GM12878 (cell line): ENCODE measurements around the gene LST1. TPM values are rescaled to one million over a fixed set of nuclear protein-coding genes. Genes with fewer than 3 reads are reported as not detected.

Experiments
- ATAC-seq: fragments of 200-7000 bp; cut with Tn5 transposase; 3 replicates; pipeline ENCODE4 v1.9.1; 2020; ENCODE audit warnings: mild to moderate bottlenecking, moderate library complexity
- BruUV-seq: library from RNA; stranded (reverse); fragments of 400-500 nt; replicated peaks from 2 replicates; lab custom pipeline; 2021; lab: Mats Ljungman, UMichigan
- CTCF ChIA-PET: fragments of 300-600 bp; sonication (Branson Sonifier 250); formaldehyde crosslinking; extraction: SDS; loops from one replicate; lab custom pipeline; 2021; ENCODE audit warnings: inconsistent platforms; lab: Yijun Ruan, JAX
- POLR2A ChIA-PET: fragments of 350-600 bp; formaldehyde crosslinking; extraction: SDS; loops from one replicate; lab custom pipeline; 2021; ENCODE audit warnings: inconsistent platforms; lab: Charles Lee
- RAD21 ChIA-PET: fragments of 300-600 bp; sonication (Branson Sonifier 250); formaldehyde crosslinking; loops from one replicate; lab custom pipeline; 2023; ENCODE audit warnings: antibody characterized with exemption; ENCODE audit not compliant: unreplicated experiment; lab: Charles Lee
- SMC1A ChIA-PET: fragments of 300-600 bp; sonication (Branson Sonifier 250); formaldehyde crosslinking; loops from one replicate; lab custom pipeline; 2023; ENCODE audit not compliant: unreplicated experiment, uncharacterized antibody; lab: Charles Lee
- DNase-seq: peaks from one replicate; pipeline ENCODE4 v3.0.0-alpha.2; 2011; ENCODE audit warnings: low read depth, low spot score
- FAIRE-seq: peaks from 3 replicates; lab custom pipeline; 2011; peaks lifted over from hg19 to GRCh38; lab: Jason Lieb, UNC
- H2AFZ ChIP-seq: 2 replicates; pipeline ENCODE4 v1.6.0; 2011; ENCODE audit warnings: low read depth, low read length, control low read depth; ENCODE audit not compliant: control insufficient read depth
- H3K27ac ChIP-seq: 2 replicates; pipeline ENCODE4 v1.5.1; 2011; ENCODE audit warnings: control low read depth; ENCODE audit not compliant: control insufficient read depth, insufficient read depth
- H3K27me3 ChIP-seq, 2 experiments: replicated peaks in 1 of 2; 2 replicates each; pipeline versions ENCODE4 v1.6.0 to v1.6.1; 2011; ENCODE audit warnings: low read length in 1 of 2; ENCODE audit not compliant: control insufficient read depth in 2 of 2, insufficient read depth in 2 of 2
- H3K36me3 ChIP-seq, 2 experiments: 2 replicates each; pipeline ENCODE4 v1.5.1; 2011; ENCODE audit warnings: low read length in 1 of 2; ENCODE audit not compliant: control insufficient read depth in 2 of 2, insufficient read depth in 2 of 2
- H3K4me1 ChIP-seq: 2 replicates; pipeline ENCODE4 v1.6.1; 2011; ENCODE audit warnings: mild to moderate bottlenecking, low read length, moderate library complexity, mixed read lengths; ENCODE audit not compliant: control insufficient read depth, insufficient read depth
- H3K4me2 ChIP-seq: 2 replicates; pipeline ENCODE4 v1.6.0; 2011; ENCODE audit warnings: control low read depth; ENCODE audit not compliant: control insufficient read depth, insufficient read depth
- H3K4me3 ChIP-seq: fragments of 200-600 bp; sonication (generic); 2 replicates; pipeline ENCODE4 v1.5.1; 2016
- H3K79me2 ChIP-seq: 2 replicates; pipeline ENCODE4 v1.6.0; 2011; ENCODE audit warnings: low read length; ENCODE audit not compliant: control insufficient read depth, insufficient read depth
- H3K9ac ChIP-seq: 2 replicates; pipeline ENCODE4 v1.8.0; 2011; ENCODE audit warnings: low read length, control low read depth, mixed read lengths; ENCODE audit not compliant: control insufficient read depth, insufficient read depth
- H3K9me3 ChIP-seq: replicated peaks from 3 replicates; pipeline ENCODE4 v1.5.1; 2011; ENCODE audit warnings: mild to moderate bottlenecking, low read length; ENCODE audit not compliant: control insufficient read depth, insufficient read depth
- H4K20me1 ChIP-seq: 2 replicates; pipeline ENCODE4 v1.6.0; 2011; ENCODE audit not compliant: control insufficient read depth, insufficient read depth
- CBX5 ChIP-seq: sonication (generic); IDR thresholded peaks from 2 replicates; pipeline ENCODE4 v1.6.1; 2016; ENCODE audit warnings: low read depth, moderate library complexity, mild to moderate bottlenecking, inconsistent platforms
- CHD2 ChIP-seq: IDR thresholded peaks from 2 replicates; pipeline ENCODE4 v1.6.1; 2011; ENCODE audit warnings: low read depth, low read length, improper control_type of control experiment, borderline replicate concordance
- EGR1 ChIP-seq, 2 experiments: IDR thresholded peaks; 1 replicate in 1 of 2; 2 replicates in 1 of 2; pipeline ENCODE4 v1.6.1; 2011 to 2012; ENCODE audit warnings: low read depth in 2 of 2, low read length in 2 of 2, borderline replicate concordance in 1 of 2, mild to moderate bottlenecking in 1 of 2, moderate library complexity in 1 of 2
- HDGF ChIP-seq: fragments of 450-650 bp; IDR thresholded peaks from 2 replicates; pipeline ENCODE4 v1.6.1; 2016; ENCODE audit warnings: antibody characterized with exemption
- IKZF2 ChIP-seq, 2 experiments: fragments of 450-650 bp; IDR thresholded peaks; 2 replicates each; pipeline ENCODE4 v1.6.1; 2017; ENCODE audit warnings: mild to moderate bottlenecking in 2 of 2, moderate library complexity in 2 of 2
- JUNB ChIP-seq: IDR thresholded peaks from 2 replicates; pipeline ENCODE4 v1.6.1; 2016; ENCODE audit warnings: antibody characterized with exemption, mild to moderate bottlenecking
- NBN ChIP-seq: fragments of 450-650 bp; IDR thresholded peaks from 2 replicates; pipeline ENCODE4 v1.6.1; 2016
- NFYA ChIP-seq: IDR thresholded peaks from 2 replicates; pipeline ENCODE4 v1.6.1; 2011; ENCODE audit warnings: low read depth, mild to moderate bottlenecking, low read length, improper control_type of control experiment, borderline replicate concordance
- PAX5 ChIP-seq: IDR thresholded peaks from 2 replicates; pipeline ENCODE4 v1.6.1; 2011; ENCODE audit warnings: low read depth, low read length, borderline replicate concordance
- PBX3 ChIP-seq: IDR thresholded peaks from 2 replicates; pipeline ENCODE4 v1.6.1; 2011; ENCODE audit warnings: mild to moderate bottlenecking, low read depth, low read length, moderate library complexity; ENCODE audit not compliant: insufficient replicate concordance
- PML ChIP-seq: IDR thresholded peaks from 2 replicates; pipeline ENCODE4 v1.6.1; 2012; ENCODE audit warnings: low read length, inconsistent platforms
- POLR2A ChIP-seq: IDR thresholded peaks from 2 replicates; pipeline ENCODE4 v1.6.1; 2011; ENCODE audit warnings: low read depth, mild to moderate bottlenecking, low read length
- POLR2AphosphoS2 ChIP-seq: IDR thresholded peaks from 2 replicates; pipeline ENCODE4 v1.6.1; 2011; ENCODE audit warnings: low read depth, mild to moderate bottlenecking, low read length, improper control_type of control experiment, moderate library complexity
- RAD21 ChIP-seq: IDR thresholded peaks from 2 replicates; pipeline ENCODE4 v1.6.1; 2011; ENCODE audit warnings: mild to moderate bottlenecking, low read depth, low read length, moderate library complexity; ENCODE audit not compliant: insufficient read depth
- RB1 ChIP-seq: fragments of 450-650 bp; formaldehyde crosslinking; IDR thresholded peaks from 2 replicates; pipeline ENCODE4 v1.6.1; 2017; ENCODE audit warnings: mild to moderate bottlenecking, borderline replicate concordance
- SIN3A ChIP-seq: IDR thresholded peaks from 2 replicates; pipeline ENCODE4 v1.6.1; 2012; ENCODE audit warnings: low read depth, low read length, improper control_type of control experiment
- SMAD5 ChIP-seq: IDR thresholded peaks from 2 replicates; pipeline ENCODE4 v1.6.1; 2016; ENCODE audit warnings: antibody characterized with exemption, low read depth
- SP1 ChIP-seq: IDR thresholded peaks from one replicate; pipeline ENCODE4 v1.6.1; 2011; ENCODE audit warnings: low read depth, low read length
- YBX1 ChIP-seq: fragments of 450-650 bp; IDR thresholded peaks from 2 replicates; pipeline ENCODE4 v1.6.1; 2016; ENCODE audit warnings: antibody characterized with exemption
- ZNF384 ChIP-seq: IDR thresholded peaks from 2 replicates; pipeline ENCODE4 v1.6.1; 2012; ENCODE audit warnings: low read depth, mild to moderate bottlenecking, low read length, improper control_type of control experiment, borderline replicate concordance
- WGBS: methylation state at CpG from one replicate; pipeline ENCODE4 v1.1.6; 2016; ENCODE audit warnings: low lambda C conversion rate; ENCODE audit not compliant: insufficient replicate concordance, insufficient coverage; ENCODE audit errors: missing lambda C conversion rate; 5-methylcytosine and 5-hydroxymethylcytosine counted together
- in situ Hi-C: fragments of 300-500 bp; cut with MboI; formaldehyde crosslinking; loops from 9 replicates; pipeline ENCODE4 v1.14.3; 2018; ENCODE audit warnings: mixed read lengths
- intact Hi-C: fragments of 100-400 bp; cut with micrococcal nuclease; formaldehyde crosslinking; loops from one replicate; pipeline ENCODE4 v1.14.2; 2022; ENCODE audit not compliant: unreplicated experiment
- polyA plus RNA-seq, 11 experiments: library from polyadenylated mRNA; depleted of rRNA in 4 of 11; unstranded in 6 of 11; stranded (reverse) in 5 of 11; fragments of >200 nt; fragmentation: Nextera tagmentation in 4 of 11; fragmentation: Illumina TruSeq in 1 of 11; extraction: Ambion mirVana in 4 of 11; extraction: Trizol in 1 of 11; gene quantifications; 1 replicate in 1 of 11; 2 replicates in 10 of 11; pipeline versions ENCODE4 v1.2.1 to v1.2.3, GENCODE V29; 2011 to 2016; ENCODE audit warnings: inconsistent platforms in 2 of 11, missing spikeins in 2 of 11, low read depth in 1 of 11
- total RNA-seq, 4 experiments: library from RNA; depleted of rRNA in 3 of 4; stranded (reverse); fragments of >200 nt in 3 of 4; fragmentation: Illumina TruSeq in 1 of 4; extraction: Trizol in 1 of 4; gene quantifications; 2 replicates each; pipeline versions ENCODE4 v1.2.1 to v1.2.3, GENCODE V29; 2013 to 2021
- TF ChIP-seq, protein P1 (sequence below): fragments of 450-650 bp; IDR thresholded peaks from 2 replicates; pipeline ENCODE4 v1.6.1; 2018; ENCODE audit warnings: borderline replicate concordance, mild to moderate bottlenecking; ENCODE audit not compliant: partially characterized antibody

Gene LST1
- total and polyA plus RNA-seq, 10 of the 15 experiments (the other 5 are each of a cell fraction or from before 2014, with no cell fraction given) = 4.1 to 35.5 (median 16.4) TPM

DNA sequence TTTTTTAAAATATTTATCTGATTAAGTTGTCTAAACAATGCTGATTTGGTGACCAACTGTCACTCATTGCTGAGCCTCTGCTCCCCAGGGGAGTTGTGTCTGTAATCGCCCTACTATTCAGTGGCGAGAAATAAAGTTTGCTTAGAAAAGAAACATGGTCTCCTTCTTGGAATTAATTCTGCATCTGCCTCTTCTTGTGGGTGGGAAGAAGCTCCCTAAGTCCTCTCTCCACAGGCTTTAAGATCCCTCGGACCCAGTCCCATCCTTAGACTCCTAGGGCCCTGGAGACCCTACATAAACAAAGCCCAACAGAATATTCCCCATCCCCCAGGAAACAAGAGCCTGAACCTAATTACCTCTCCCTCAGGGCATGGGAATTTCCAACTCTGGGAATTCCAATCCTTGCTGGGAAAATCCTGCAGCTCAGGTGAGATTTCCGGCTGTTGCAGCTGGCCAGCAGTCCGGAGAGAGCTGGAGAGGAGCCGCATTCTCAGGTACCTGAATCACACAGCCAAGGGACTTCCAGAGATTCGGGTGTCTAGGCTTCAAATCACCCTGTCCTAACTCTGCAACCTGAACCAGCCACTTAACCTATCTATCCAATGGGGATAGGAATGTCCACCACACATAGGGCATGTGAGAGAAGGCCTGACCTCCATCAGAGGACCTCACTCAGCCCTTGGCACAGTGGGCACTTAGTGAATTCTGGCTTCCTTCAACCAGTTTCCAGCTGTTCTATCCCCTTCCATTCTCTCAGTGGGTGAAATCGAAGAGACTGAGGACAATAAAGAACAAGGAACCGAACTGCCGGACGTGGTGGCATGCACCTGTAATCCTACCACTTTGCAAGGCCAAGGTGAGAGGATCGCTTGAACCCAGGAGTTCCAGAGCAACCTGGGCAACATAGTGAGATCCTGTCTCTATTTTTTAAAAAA, 7.6 kb upstream of the LST1 start:
- H3K9ac ChIP-seq = no peak overlapping the region
- ChIA-PET POLR2A (interaction anchor here (1.0 to 17.1 kb wide), 6 partner anchors 6 to 42 kb away, joined by 3 to 282 read pairs (median 164); partner anchors contain the start of genes ATP6V1G2, LST1, LTB and NCR3), RAD21 (interaction anchor here (1.0 to 17.5 kb wide), 3 partner anchors 8 to 25 kb away, joined by 3 to 620 read pairs (median 466); partner anchors contain the start of genes ATP6V1G2, NCR3 and NFKBIL1), SMC1A (interaction anchor here (2.4 to 45.5 kb wide), 3 partner anchors 17 to 31 kb away, joined by 8 to 1989 read pairs (median 523); partner anchors contain the start of genes ATP6V1G2, DDX39B, LTA and NCR3), CTCF (interaction anchor here (1.3 to 31.0 kb wide), 3 partner anchors 15 to 44 kb away, joined by 3 to 2098 read pairs (median 789); partner anchors contain the start of genes ATP6V1G2, DDX39B, LST1 and LTA)
- FAIRE-seq (no peak), DNase-seq (no peak), ATAC-seq (no peak)
- H2AFZ ChIP-seq = no peak overlapping the region
- in situ Hi-C loops (no loop called here), intact Hi-C loops (no loop called here)
- peaks cover 0 to 7% of the 10 kb centered on the region in 2 experiments; a peak in 2 of 4 replicates for H3K36me3 ChIP-seq
- H3K27ac ChIP-seq = peak overlapping the region; percentile 20; the same call in 1 of the 2 replicates
- no TSS peak for BruUV-seq
- H3K4me2 ChIP-seq = peak overlapping the region; percentile 57
- peaks cover 82% of the 10 kb centered on the region for H3K79me2 ChIP-seq
- peak overlapping the region; percentile 93; the same call in 1 of the 2 replicates for H3K4me3 ChIP-seq
- H3K27me3 ChIP-seq = no peaks in the 10 kb centered on the region
- no peaks in the 10 kb centered on the region for H3K9me3 ChIP-seq
- H3K4me1 ChIP-seq = peaks cover 46% of the 10 kb centered on the region
- no peaks in the 10 kb centered on the region for H4K20me1 ChIP-seq
- WGBS = 34% methylated on average over 12 of the region's 12 CpGs
- TF ChIP-seq JUNB (no peak), IKZF2 (IDR thresholded peaks at IDR 0.05) (peak; percentile 49 to 50; a peak in 2 of 4 replicates), EGR1 (IDR thresholded peaks at IDR 0.05; ENCODE audit: borderline replicate concordance in 1 of 2, low read depth in 2 of 2, low read length in 2 of 2) (no peak), SMAD5 (peak; percentile 78), RAD21 (no peak), ZNF384 (no peak), POLR2A (peak; percentile 62), SP1 (no peak), NBN (no peak), SIN3A (no peak), PBX3 (no peak), YBX1 (no peak), NFYA (no peak), RB1 (no peak), PML (no peak), HDGF (no peak), CHD2 (no peak), POLR2AphosphoS2 (0 out of 2 replicates have a peak, but pooled peaks have one; percentile 30), PAX5 (peak; percentile 21; the same call in 1 of the 2 replicates), CBX5 (no peak)
- TF ChIP-seq, protein P1, sequence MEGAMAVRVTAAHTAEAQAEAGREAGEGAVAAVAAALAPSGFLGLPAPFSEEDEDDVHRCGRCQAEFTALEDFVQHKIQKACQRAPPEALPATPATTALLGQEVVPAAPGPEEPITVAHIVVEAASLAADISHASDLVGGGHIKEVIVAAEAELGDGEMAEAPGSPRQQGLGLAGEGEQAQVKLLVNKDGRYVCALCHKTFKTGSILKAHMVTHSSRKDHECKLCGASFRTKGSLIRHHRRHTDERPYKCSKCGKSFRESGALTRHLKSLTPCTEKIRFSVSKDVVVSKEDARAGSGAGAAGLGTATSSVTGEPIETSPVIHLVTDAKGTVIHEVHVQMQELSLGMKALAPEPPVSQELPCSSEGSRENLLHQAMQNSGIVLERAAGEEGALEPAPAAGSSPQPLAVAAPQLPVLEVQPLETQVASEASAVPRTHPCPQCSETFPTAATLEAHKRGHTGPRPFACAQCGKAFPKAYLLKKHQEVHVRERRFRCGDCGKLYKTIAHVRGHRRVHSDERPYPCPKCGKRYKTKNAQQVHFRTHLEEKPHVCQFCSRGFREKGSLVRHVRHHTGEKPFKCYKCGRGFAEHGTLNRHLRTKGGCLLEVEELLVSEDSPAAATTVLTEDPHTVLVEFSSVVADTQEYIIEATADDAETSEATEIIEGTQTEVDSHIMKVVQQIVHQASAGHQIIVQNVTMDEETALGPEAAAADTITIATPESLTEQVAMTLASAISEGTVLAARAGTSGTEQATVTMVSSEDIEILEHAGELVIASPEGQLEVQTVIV = no peak
